ENCODE measurements around the gene TBCE.

TBCE gene

GRCh38 chr1:235403593-235403992, 36.4 kb downstream of the TBCE start:
- H3K4me1 ChIP-seq (ENCODE audit: control insufficient read depth, insufficient read depth, low read length): no peaks in the 10 kb centered on the region
- no peak overlapping the region for H3K4me3 ChIP-seq (ENCODE audit: low read length)
- H3K27me3 ChIP-seq (ENCODE audit: control insufficient read depth, insufficient read depth, low read length): no peaks in the 10 kb centered on the region
- H3K36me3 ChIP-seq (ENCODE audit: control insufficient read depth, insufficient read depth, low read length): peaks cover 5% of the 10 kb centered on the region
- no peak overlapping the region for H3K9ac ChIP-seq (ENCODE audit: low read length)
- no peak overlapping the region for H3K27ac ChIP-seq (ENCODE audit: low read depth, low read length)

GRCh38 chr1:235404190-235404589, 37.0 kb downstream of the TBCE start:
- H3K27ac ChIP-seq (ENCODE audit: low read depth, low read length): no peak overlapping the region
- no peak overlapping the region for H3K9ac ChIP-seq (ENCODE audit: low read length)
- no peak overlapping the region for H3K4me3 ChIP-seq (ENCODE audit: low read length)
- H3K4me1 ChIP-seq (ENCODE audit: control insufficient read depth, insufficient read depth, low read length): no peaks in the 10 kb centered on the region
- no peaks in the 10 kb centered on the region for H3K27me3 ChIP-seq (ENCODE audit: control insufficient read depth, insufficient read depth, low read length)
- H3K36me3 ChIP-seq (ENCODE audit: control insufficient read depth, insufficient read depth, low read length): peaks cover 5% of the 10 kb centered on the region

GRCh38 chr1:235407419-235407818, 40.2 kb downstream of the TBCE start:
- H3K27me3 ChIP-seq (ENCODE audit: control insufficient read depth, insufficient read depth, low read length): no peaks in the 10 kb centered on the region
- H3K36me3 ChIP-seq (ENCODE audit: control insufficient read depth, insufficient read depth, low read length): peaks cover 5% of the 10 kb centered on the region
- H3K4me1 ChIP-seq (ENCODE audit: control insufficient read depth, insufficient read depth, low read length): no peaks in the 10 kb centered on the region
- no peak overlapping the region for H3K9ac ChIP-seq (ENCODE audit: low read length)
- H3K27ac ChIP-seq (ENCODE audit: low read depth, low read length): no peak overlapping the region
- H3K4me3 ChIP-seq (ENCODE audit: low read length): no peak overlapping the region

GRCh38 chr1:235408503-235408960, 41.3 kb downstream of the TBCE start:
- no peak overlapping the region for H3K9ac ChIP-seq (ENCODE audit: low read length)
- H3K27ac ChIP-seq (ENCODE audit: low read depth, low read length): no peak overlapping the region

GRCh38 chr1:235409042-235409820, 42.0 kb downstream of the TBCE start:
- no peak overlapping the region for H3K4me3 ChIP-seq (ENCODE audit: low read length)
- H3K36me3 ChIP-seq (ENCODE audit: control insufficient read depth, insufficient read depth, low read length): peaks cover 2% of the 10 kb centered on the region
- no peak overlapping the region for H3K27ac ChIP-seq (ENCODE audit: low read depth, low read length)
- no peaks in the 10 kb centered on the region for H3K4me1 ChIP-seq (ENCODE audit: control insufficient read depth, insufficient read depth, low read length)
- H3K27me3 ChIP-seq (ENCODE audit: control insufficient read depth, insufficient read depth, low read length): no peaks in the 10 kb centered on the region
- no peak overlapping the region for H3K9ac ChIP-seq (ENCODE audit: low read length)

More at GRCh38 chr1:235408503-235408960, 41.3 kb downstream of the TBCE start:
- no peaks in the 10 kb centered on the region for H3K4me1 ChIP-seq (ENCODE audit: control insufficient read depth, insufficient read depth, low read length)
- no peaks in the 10 kb centered on the region for H3K27me3 ChIP-seq (ENCODE audit: control insufficient read depth, insufficient read depth, low read length)
- H3K36me3 ChIP-seq (ENCODE audit: control insufficient read depth, insufficient read depth, low read length): peaks cover 4% of the 10 kb centered on the region
- H3K4me3 ChIP-seq (ENCODE audit: low read length): no peak overlapping the region

GRCh38 chr1:235410467-235410866, 43.2 kb downstream of the TBCE start:
- no peak overlapping the region for H3K4me3 ChIP-seq (ENCODE audit: low read length)
- no peaks in the 10 kb centered on the region for H3K27me3 ChIP-seq (ENCODE audit: control insufficient read depth, insufficient read depth, low read length)
- H3K4me1 ChIP-seq (ENCODE audit: control insufficient read depth, insufficient read depth, low read length): no peaks in the 10 kb centered on the region
- H3K27ac ChIP-seq (ENCODE audit: low read depth, low read length): no peak overlapping the region
- peaks cover 5% of the 10 kb centered on the region for H3K36me3 ChIP-seq (ENCODE audit: control insufficient read depth, insufficient read depth, low read length)
- H3K9ac ChIP-seq (ENCODE audit: low read length): no peak overlapping the region

GRCh38 chr1:235411489-235412486, 44.6 kb downstream of the TBCE start:
- H3K27me3 ChIP-seq (ENCODE audit: control insufficient read depth, insufficient read depth, low read length): no peaks in the 10 kb centered on the region
- H3K4me1 ChIP-seq (ENCODE audit: control insufficient read depth, insufficient read depth, low read length): no peaks in the 10 kb centered on the region
- H3K9ac ChIP-seq (ENCODE audit: low read length): no peak overlapping the region
- no peak overlapping the region for H3K4me3 ChIP-seq (ENCODE audit: low read length)
- H3K36me3 ChIP-seq (ENCODE audit: control insufficient read depth, insufficient read depth, low read length): peaks cover 2% of the 10 kb centered on the region
- no peak overlapping the region for H3K27ac ChIP-seq (ENCODE audit: low read depth, low read length)

GRCh38 chr1:235415008-235415904, 48.0 kb downstream of the TBCE start:
- no peak overlapping the region for H3K9ac ChIP-seq (ENCODE audit: low read length)
- no peak overlapping the region for H3K27ac ChIP-seq (ENCODE audit: low read depth, low read length)
- H3K27me3 ChIP-seq (ENCODE audit: control insufficient read depth, insufficient read depth, low read length): no peaks in the 10 kb centered on the region
- no peak overlapping the region for H3K4me3 ChIP-seq (ENCODE audit: low read length)
- H3K4me1 ChIP-seq (ENCODE audit: control insufficient read depth, insufficient read depth, low read length): no peaks in the 10 kb centered on the region
- peaks cover 7% of the 10 kb centered on the region for H3K36me3 ChIP-seq (ENCODE audit: control insufficient read depth, insufficient read depth, low read length)

- H3K4me1 ChIP-seq (ENCODE audit: control insufficient read depth, insufficient read depth, low read length): no peaks in the 10 kb centered on the region
- no peaks in the 10 kb centered on the region for H3K27me3 ChIP-seq (ENCODE audit: control insufficient read depth, insufficient read depth, low read length)
- H3K36me3 ChIP-seq (ENCODE audit: control insufficient read depth, insufficient read depth, low read length): peaks cover 7% of the 10 kb centered on the region
- no peak overlapping the region for H3K27ac ChIP-seq (ENCODE audit: low read depth, low read length)
- H3K4me3 ChIP-seq (ENCODE audit: low read length): no peak overlapping the region
- H3K9ac ChIP-seq (ENCODE audit: low read length): no peak overlapping the region
Measured at GRCh38 chr1:235416662-235417049, 49.4 kb downstream of the TBCE start.

GRCh38 chr1:235417086-235417697, 50.0 kb downstream of the TBCE start:
- H3K27ac ChIP-seq (ENCODE audit: low read depth, low read length): no peak overlapping the region
- H3K9ac ChIP-seq (ENCODE audit: low read length): no peak overlapping the region
- H3K27me3 ChIP-seq (ENCODE audit: control insufficient read depth, insufficient read depth, low read length): no peaks in the 10 kb centered on the region
- no peak overlapping the region for H3K4me3 ChIP-seq (ENCODE audit: low read length)
- H3K4me1 ChIP-seq (ENCODE audit: control insufficient read depth, insufficient read depth, low read length): no peaks in the 10 kb centered on the region
- peaks cover 7% of the 10 kb centered on the region for H3K36me3 ChIP-seq (ENCODE audit: control insufficient read depth, insufficient read depth, low read length)

- H3K9ac ChIP-seq (ENCODE audit: low read length): no peak overlapping the region
- peaks cover 4% of the 10 kb centered on the region for H3K36me3 ChIP-seq (ENCODE audit: control insufficient read depth, insufficient read depth, low read length)
- no peak overlapping the region for H3K4me3 ChIP-seq (ENCODE audit: low read length)
- H3K27me3 ChIP-seq (ENCODE audit: control insufficient read depth, insufficient read depth, low read length): no peaks in the 10 kb centered on the region
- H3K4me1 ChIP-seq (ENCODE audit: control insufficient read depth, insufficient read depth, low read length): no peaks in the 10 kb centered on the region
- no peak overlapping the region for H3K27ac ChIP-seq (ENCODE audit: low read depth, low read length)
Measured at GRCh38 chr1:235421751-235422150, 54.5 kb downstream of the TBCE start.
